ENCODE data around the gene ZNF773.
"Not testable (repeated sequence)": the region's sequence is repeated elsewhere in the genome, so short reads cannot be mapped to it uniquely, and the experiment has no call there.

- TF ChIP-seq, protein P1, sequence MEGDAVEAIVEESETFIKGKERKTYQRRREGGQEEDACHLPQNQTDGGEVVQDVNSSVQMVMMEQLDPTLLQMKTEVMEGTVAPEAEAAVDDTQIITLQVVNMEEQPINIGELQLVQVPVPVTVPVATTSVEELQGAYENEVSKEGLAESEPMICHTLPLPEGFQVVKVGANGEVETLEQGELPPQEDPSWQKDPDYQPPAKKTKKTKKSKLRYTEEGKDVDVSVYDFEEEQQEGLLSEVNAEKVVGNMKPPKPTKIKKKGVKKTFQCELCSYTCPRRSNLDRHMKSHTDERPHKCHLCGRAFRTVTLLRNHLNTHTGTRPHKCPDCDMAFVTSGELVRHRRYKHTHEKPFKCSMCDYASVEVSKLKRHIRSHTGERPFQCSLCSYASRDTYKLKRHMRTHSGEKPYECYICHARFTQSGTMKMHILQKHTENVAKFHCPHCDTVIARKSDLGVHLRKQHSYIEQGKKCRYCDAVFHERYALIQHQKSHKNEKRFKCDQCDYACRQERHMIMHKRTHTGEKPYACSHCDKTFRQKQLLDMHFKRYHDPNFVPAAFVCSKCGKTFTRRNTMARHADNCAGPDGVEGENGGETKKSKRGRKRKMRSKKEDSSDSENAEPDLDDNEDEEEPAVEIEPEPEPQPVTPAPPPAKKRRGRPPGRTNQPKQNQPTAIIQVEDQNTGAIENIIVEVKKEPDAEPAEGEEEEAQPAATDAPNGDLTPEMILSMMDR (IDR thresholded peaks at IDR 0.05): not testable (repeated sequence)
- not testable (repeated sequence) for TF ChIP-seq POLR2A (IDR thresholded peaks at IDR 0.05)
Observed at GRCh38 chr19:57518021-57518420, 18.3 kb downstream of the ZNF773 start.

All from heart left ventricle (tissue), 13 donors.